GM19193 (cell line): ENCODE data around the gene MMP1.

ENCODE experiments used
- POLR2A ChIP-seq: IDR thresholded peaks from 4 replicates; pipeline ENCODE4 v1.6.1; 2011; ENCODE audit not compliant: insufficient read depth, insufficient read length; ENCODE audit errors: extremely low read depth

MMP1 gene

GRCh38 chr11:102751673-102752072 is 46.3 kb downstream of the MMP1 start:
- no peak for TF ChIP-seq POLR2A

- TF ChIP-seq POLR2A = no peak
Observed at GRCh38 chr11:102749101-102749722, 48.7 kb downstream of the MMP1 start.
